Panc1 (cell line): ENCODE measurements around the gene RBPMS2. TPM values are rescaled to one million over a fixed set of nuclear protein-coding genes. Genes with fewer than 3 reads are reported as not detected.

Experiments
- ATAC-seq: fragments of 200-7000 bp; cut with Tn5 transposase; 2 replicates; pipeline ENCODE4 v1.9.1; 2020; ENCODE audit warnings: mild to moderate bottlenecking, moderate library complexity
- BruUV-seq: library from RNA; stranded (reverse); fragments of 400-500 nt; replicated peaks from 2 replicates; lab custom pipeline; 2021; lab: Mats Ljungman, UMichigan
- CTCF ChIA-PET: fragments of 300-600 bp; sonication (Branson Sonifier 250); formaldehyde crosslinking; loops from one replicate; lab custom pipeline; 2022; ENCODE audit warnings: antibody characterized with exemption; lab: Charles Lee
- POLR2A ChIA-PET: fragments of 300-600 bp; sonication (Branson Sonifier 250); formaldehyde crosslinking; loops from one replicate; lab custom pipeline; 2022; ENCODE audit warnings: antibody characterized with exemption; lab: Charles Lee
- DNase-seq: peaks from one replicate; pipeline ENCODE4 v3.0.0-alpha.2; 2010; ENCODE audit warnings: low read depth, low spot score
- H3K27ac ChIP-seq: 2 replicates; pipeline ENCODE4 v1.5.1; 2011; ENCODE audit warnings: mild to moderate bottlenecking, low read length, inconsistent platforms
- H3K27me3 ChIP-seq: fragments of 200-500 bp; sonication (Bioruptor generic); 2 replicates; pipeline ENCODE4 v1.6.0; 2014; ENCODE audit warnings: low read length, inconsistent platforms; ENCODE audit not compliant: control insufficient read depth, insufficient read depth
- H3K36me3 ChIP-seq: fragments of 200-500 bp; sonication (Bioruptor generic); 2 replicates; pipeline ENCODE4 v1.5.1; 2014; ENCODE audit warnings: inconsistent platforms, mild to moderate bottlenecking, low read length, moderate library complexity; ENCODE audit not compliant: control insufficient read depth, insufficient read depth
- H3K4me1 ChIP-seq: 2 replicates; pipeline ENCODE4 v1.5.1; 2011; ENCODE audit warnings: inconsistent platforms, mild to moderate bottlenecking, low read length, moderate library complexity; ENCODE audit not compliant: control insufficient read depth, insufficient read depth
- H3K4me3 ChIP-seq, 2 experiments: 2 replicates each; pipeline ENCODE4 v1.5.1; 2011 to 2012; ENCODE audit warnings: low read depth in 2 of 2, low read length in 2 of 2, mild to moderate bottlenecking in 2 of 2, inconsistent platforms in 1 of 2, moderate library complexity in 1 of 2
- H3K9me3 ChIP-seq: fragments of 200-500 bp; sonication (Bioruptor generic); 2 replicates; pipeline ENCODE4 v1.5.1; 2014; ENCODE audit warnings: low read depth, mild to moderate bottlenecking, inconsistent platforms, low read length, moderate library complexity; ENCODE audit not compliant: control insufficient read depth, insufficient read depth
- CTCF ChIP-seq: fragments of 450-650 bp; IDR thresholded peaks from 2 replicates; pipeline ENCODE4 v1.5.1; 2017; ENCODE audit warnings: mild to moderate bottlenecking
- POLR2AphosphoS5 ChIP-seq: IDR thresholded peaks from 2 replicates; pipeline ENCODE4 v1.6.1; 2012; ENCODE audit warnings: mild to moderate bottlenecking, low read depth, low read length, moderate library complexity
- REST ChIP-seq, 2 experiments: IDR thresholded peaks; 2 replicates each; pipeline ENCODE4 v1.6.1; 2011 to 2012; ENCODE audit warnings: low read depth in 2 of 2, control low read depth in 1 of 2, low read length in 1 of 2, mild to moderate bottlenecking in 1 of 2, moderate library complexity in 1 of 2; ENCODE audit not compliant: insufficient read depth in 1 of 2
- SIN3A ChIP-seq: IDR thresholded peaks from 2 replicates; pipeline ENCODE4 v1.6.1; 2012; ENCODE audit warnings: low read depth, mild to moderate bottlenecking, low read length, moderate library complexity, borderline replicate concordance; ENCODE audit not compliant: insufficient read depth
- TCF7L2 ChIP-seq: IDR thresholded peaks from 2 replicates; pipeline ENCODE4 v1.6.1; 2011; ENCODE audit warnings: mild to moderate bottlenecking, low read depth, low read length, inconsistent platforms
- in situ Hi-C: cut with HindIII; loops from 2 replicates; pipeline ENCODE4 v1.10.0; 2016; ENCODE audit warnings: low sequenced_read_pairs, low pct_unique_long_range_greater_than_20kb
- intact Hi-C: fragments of 100-400 bp; cut with micrococcal nuclease; formaldehyde crosslinking; loops from one replicate; pipeline ENCODE4 v1.10.0; 2022; ENCODE audit not compliant: unreplicated experiment
- total RNA-seq: library from RNA; stranded (reverse); gene quantifications from one replicate; pipeline ENCODE4 v1.2.1, GENCODE V29; 2021; ENCODE audit not compliant: unreplicated experiment

Gene RBPMS2
- total RNA-seq, 1 experiment from 2014 or later = 33.7 TPM

GRCh38 chr15:64807751-64808222 lies 32.4 kb upstream of the RBPMS2 start:
- no TSS peak for BruUV-seq
- DNase-seq (no peak), ATAC-seq (no peak)
- H3K27ac ChIP-seq = no peak overlapping the region
- H3K4me1 ChIP-seq = no peaks in the 10 kb centered on the region
- in situ Hi-C loops = no loop called here
- ChIA-PET POLR2A (no interaction called here), CTCF (interaction anchor here (2.3 kb wide), 1 partner anchor 77 kb away, joined by 7 read pairs; no protein-coding TSS in a partner anchor)
- TF ChIP-seq SIN3A (no peak), TCF7L2 (no peak), CTCF (no peak), REST (IDR thresholded peaks at IDR 0.05; ENCODE audit: insufficient read depth in 1 of 2, low read depth in 2 of 2, low read length in 1 of 2) (no peak), POLR2AphosphoS5 (no peak)
- intact Hi-C loops = no loop called here
- no peaks in the 10 kb centered on the region for H3K36me3 ChIP-seq
- no peaks in the 10 kb centered on the region for H3K27me3 ChIP-seq
- no peak overlapping the region for H3K4me3 ChIP-seq
- no peaks in the 10 kb centered on the region for H3K9me3 ChIP-seq

GRCh38 chr15:64807051-64807749 lies 31.8 kb upstream of the RBPMS2 start:
- peak; percentile 23; the same call in 1 of the 2 replicates for ATAC-seq
- Histone ChIP-seq H3K27ac (no peak overlapping the region), H3K27me3 (no peaks in the 10 kb centered on the region), H3K4me3 (no peak overlapping the region), H3K36me3 (no peaks in the 10 kb centered on the region), H3K9me3 (no peaks in the 10 kb centered on the region), H3K4me1 (no peaks in the 10 kb centered on the region)
- ChIA-PET POLR2A (interaction anchor here (0.6 to 0.7 kb wide), 2 partner anchors 27 to 40 kb away, joined by 3 to 14 read pairs; no protein-coding TSS in a partner anchor), CTCF (interaction anchor here (1.3 to 2.3 kb wide), 2 partner anchors 66 to 76 kb away, joined by 3 to 7 read pairs; no protein-coding TSS in a partner anchor)
- no peak for TF ChIP-seq POLR2AphosphoS5
- TF ChIP-seq CTCF = no peak
- no peak for TF ChIP-seq REST (IDR thresholded peaks at IDR 0.05; ENCODE audit: insufficient read depth in 1 of 2, low read depth in 2 of 2, low read length in 1 of 2)
- BruUV-seq = no TSS peak
- in situ Hi-C loops = no loop called here
- intact Hi-C loops = no loop called here
- DNase-seq = no peak
